CD4-positive, alpha-beta T cell (primary cell): Measurements from ENCODE around the gene FXR2. TPM values are rescaled to one million over a fixed set of nuclear protein-coding genes. Genes with fewer than 3 reads are reported as not detected.
A peak's percentile ranks its signal among the peaks of the same experiment; 100 is the strongest.

Experiments used
- ATAC-seq: fragments of 200-7000 bp; cut with Tn5 transposase; one replicate; pipeline ENCODE4 v1.10.0; 2022; ENCODE audit warnings: mild to moderate bottlenecking; ENCODE audit not compliant: poor library complexity
- CTCF ChIA-PET: fragments of 350-600 bp; sonication (Branson Sonifier 250); formaldehyde crosslinking; loops from one replicate; lab custom pipeline; 2021; ENCODE audit warnings: antibody characterized with exemption, inconsistent platforms; lab: Charles Lee
- POLR2A ChIA-PET: fragments of 350-600 bp; sonication (Branson Sonifier 250); formaldehyde crosslinking; loops from one replicate; lab custom pipeline; 2021; ENCODE audit warnings: antibody characterized with exemption, inconsistent platforms; lab: Charles Lee
- DNase-seq, 14 experiments: peaks; one replicate each; pipeline ENCODE4 v3.0.0-alpha.2; 2013 to 2020; ENCODE audit warnings: mixed read lengths in 2 of 14
- H3K27ac ChIP-seq, 2 donors: one replicate each; pipeline versions ENCODE4 v1.5.1 to v1.7.0; 2013; ENCODE audit warnings: low read length in 2 of 2, low read depth in 1 of 2, mild to moderate bottlenecking in 1 of 2
- H3K27me3 ChIP-seq, 2 experiments: 1 replicate in 1 of 2; 2 replicates in 1 of 2; pipeline versions ENCODE4 v1.6.1 to v1.7.0; 2013; ENCODE audit warnings: low read length in 2 of 2, control low read depth in 1 of 2, mild to moderate bottlenecking in 1 of 2, moderate library complexity in 1 of 2; ENCODE audit not compliant: insufficient read depth in 2 of 2, control insufficient read depth in 1 of 2
- H3K36me3 ChIP-seq: one replicate; pipeline ENCODE4 v1.6.1; 2013; ENCODE audit warnings: low read length, control low read depth; ENCODE audit not compliant: insufficient read depth
- H3K4me1 ChIP-seq: one replicate; pipeline ENCODE4 v1.6.1; 2013; ENCODE audit warnings: low read length, control low read depth; ENCODE audit not compliant: insufficient read depth
- H3K4me3 ChIP-seq: one replicate; pipeline ENCODE4 v1.5.1; 2013; ENCODE audit warnings: mild to moderate bottlenecking, low read length, moderate library complexity
- H3K9me3 ChIP-seq, 2 experiments: 1 replicate in 1 of 2; 2 replicates in 1 of 2; pipeline versions ENCODE4 v1.6.1 to v1.7.0; 2013; ENCODE audit warnings: low read length in 2 of 2, mild to moderate bottlenecking in 2 of 2, control low read depth in 1 of 2, moderate library complexity in 1 of 2; ENCODE audit not compliant: control insufficient read depth in 1 of 2, insufficient read depth in 1 of 2
- H3K27ac Mint-ChIP-seq: one replicate; pipeline ENCODE4 v1.8.0; 2020; ENCODE audit warnings: mixed read lengths
- H3K27me3 Mint-ChIP-seq: one replicate; pipeline ENCODE4 v1.8.0; 2021; ENCODE audit warnings: mixed read lengths
- H3K36me3 Mint-ChIP-seq: one replicate; pipeline ENCODE4 v1.8.0; 2021; ENCODE audit warnings: low read depth, mixed read lengths
- H3K4me1 Mint-ChIP-seq: one replicate; pipeline ENCODE4 v1.8.0; 2021; ENCODE audit warnings: low read depth, mixed read lengths
- H3K4me3 Mint-ChIP-seq: one replicate; pipeline ENCODE4 v1.8.0; 2020; ENCODE audit warnings: mild to moderate bottlenecking, mixed read lengths
- H3K9me3 Mint-ChIP-seq: one replicate; pipeline ENCODE4 v1.8.0; 2020; ENCODE audit warnings: mixed read lengths
- intact Hi-C, 2 experiments: fragments of 100-400 bp; cut with DNase I in 1 of 2; cut with micrococcal nuclease in 1 of 2; formaldehyde crosslinking; loops; one replicate each; pipeline versions ENCODE4 v1.15.1 to v1.9.0; 2023 to 2025; cut with DNase I, micrococcal nuclease
- total RNA-seq, 174 experiments: library from RNA in 2 of 174; stranded (reverse) in 2 of 174; gene quantifications; one replicate each; pipeline ENCODE4 v1.2.3 and lab custom pipeline; 2021 to 2026
- TF ChIP-seq, protein P1 (sequence below): fragments of 200-600 bp; IDR thresholded peaks from one replicate; pipeline ENCODE4 v1.8.0; 2022; ENCODE audit warnings: antibody characterized with exemption, mild to moderate bottlenecking

FXR2 gene
- total RNA-seq, 2 experiments from 2014 or later: 20.6 to 22.5 TPM

- CTCF ChIA-PET: interaction anchor here (0.8 to 1.0 kb wide), 2 partner anchors 31 to 121 kb away, joined by 3 to 4 read pairs; no protein-coding TSS in a partner anchor
- Mint-ChIP-seq H3K4me1 (peaks cover 61% of the 10 kb centered on the region), H3K36me3 (peaks cover 23% of the 10 kb centered on the region), H3K27me3 (no peaks in the 10 kb centered on the region), H3K4me3 (peak overlapping the region; percentile 56), H3K9me3 (no peaks in the 10 kb centered on the region), H3K27ac (peak overlapping the region; percentile 63)
- Histone ChIP-seq H3K9me3 (no peaks in the 10 kb centered on the region), H3K27me3 (no peaks in the 10 kb centered on the region), H3K4me1 (peaks cover 82% of the 10 kb centered on the region), H3K36me3 (peaks cover 14% of the 10 kb centered on the region), H3K4me3 (peak overlapping the region; percentile 41), H3K27ac (peak overlapping the region in 1 of 2 donors; percentile 3)
- DNase-seq: peak in 3 of 14 experiments; percentile 29 to 63 (median 58)
- POLR2A ChIA-PET: interaction anchor here (0.6 to 2.6 kb wide), 4 partner anchors 9 to 315 kb away, joined by 3 to 6 read pairs (median 4); partner anchors contain the start of genes MPDU1 and TNFSF12
- no peak for ATAC-seq
- intact Hi-C loops: no loop called here
- TF ChIP-seq, protein P1, sequence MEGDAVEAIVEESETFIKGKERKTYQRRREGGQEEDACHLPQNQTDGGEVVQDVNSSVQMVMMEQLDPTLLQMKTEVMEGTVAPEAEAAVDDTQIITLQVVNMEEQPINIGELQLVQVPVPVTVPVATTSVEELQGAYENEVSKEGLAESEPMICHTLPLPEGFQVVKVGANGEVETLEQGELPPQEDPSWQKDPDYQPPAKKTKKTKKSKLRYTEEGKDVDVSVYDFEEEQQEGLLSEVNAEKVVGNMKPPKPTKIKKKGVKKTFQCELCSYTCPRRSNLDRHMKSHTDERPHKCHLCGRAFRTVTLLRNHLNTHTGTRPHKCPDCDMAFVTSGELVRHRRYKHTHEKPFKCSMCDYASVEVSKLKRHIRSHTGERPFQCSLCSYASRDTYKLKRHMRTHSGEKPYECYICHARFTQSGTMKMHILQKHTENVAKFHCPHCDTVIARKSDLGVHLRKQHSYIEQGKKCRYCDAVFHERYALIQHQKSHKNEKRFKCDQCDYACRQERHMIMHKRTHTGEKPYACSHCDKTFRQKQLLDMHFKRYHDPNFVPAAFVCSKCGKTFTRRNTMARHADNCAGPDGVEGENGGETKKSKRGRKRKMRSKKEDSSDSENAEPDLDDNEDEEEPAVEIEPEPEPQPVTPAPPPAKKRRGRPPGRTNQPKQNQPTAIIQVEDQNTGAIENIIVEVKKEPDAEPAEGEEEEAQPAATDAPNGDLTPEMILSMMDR: no peak
These were observed 56.7 kb downstream of the FXR2 start for GRCh38 chr17:7557775-7558543.

DNA sequence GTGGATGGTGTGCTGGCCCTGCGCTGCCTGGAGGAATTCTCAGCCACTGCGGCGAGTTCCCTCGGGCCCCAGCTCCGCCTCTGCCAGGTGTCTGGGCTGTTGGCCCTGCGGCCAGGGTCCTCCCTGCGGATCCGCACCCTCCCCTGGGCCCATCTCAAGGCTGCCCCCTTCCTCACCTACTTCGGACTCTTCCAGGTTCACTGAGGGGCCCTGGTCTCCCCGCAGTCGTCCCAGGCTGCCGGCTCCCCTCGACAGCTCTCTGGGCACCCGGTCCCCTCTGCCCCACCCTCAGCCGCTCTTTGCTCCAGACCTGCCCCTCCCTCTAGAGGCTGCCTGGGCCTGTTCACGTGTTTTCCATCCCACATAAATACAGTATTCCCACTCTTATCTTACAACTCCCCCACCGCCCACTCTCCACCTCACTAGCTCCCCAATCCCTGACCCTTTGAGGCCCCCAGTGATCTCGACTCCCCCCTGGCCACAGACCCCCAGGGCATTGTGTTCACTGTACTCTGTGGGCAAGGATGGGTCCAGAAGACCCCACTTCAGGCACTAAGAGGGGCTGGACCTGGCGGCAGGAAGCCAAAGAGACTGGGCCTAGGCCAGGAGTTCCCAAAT, 57.4 kb downstream of the FXR2 start:
- peaks cover 21% of the 10 kb centered on the region for H3K36me3 Mint-ChIP-seq
- H3K27me3 Mint-ChIP-seq: no peaks in the 10 kb centered on the region
- H3K27ac Mint-ChIP-seq: no peak overlapping the region
- Histone ChIP-seq H3K27ac (no peak overlapping the region), H3K27me3 (no peaks in the 10 kb centered on the region), H3K4me1 (peaks cover 82% of the 10 kb centered on the region), H3K9me3 (no peaks in the 10 kb centered on the region), H3K4me3 (no peak overlapping the region), H3K36me3 (peaks cover 14% of the 10 kb centered on the region)
- CTCF ChIA-PET: interaction anchor here (0.8 to 1.0 kb wide), 2 partner anchors 32 to 120 kb away, joined by 3 to 4 read pairs; no protein-coding TSS in a partner anchor
- peaks cover 60% of the 10 kb centered on the region for H3K4me1 Mint-ChIP-seq
- no peak for ATAC-seq
- TF ChIP-seq, protein P1: no peak
- H3K4me3 Mint-ChIP-seq: no peak overlapping the region
- no peaks in the 10 kb centered on the region for H3K9me3 Mint-ChIP-seq
- no peak for DNase-seq
- intact Hi-C loops: no loop called here
- POLR2A ChIA-PET: interaction anchor here (2.6 kb wide), 1 partner anchor 8 kb away, joined by 6 read pairs; the partner anchor contains the start of gene TNFSF12

DNA sequence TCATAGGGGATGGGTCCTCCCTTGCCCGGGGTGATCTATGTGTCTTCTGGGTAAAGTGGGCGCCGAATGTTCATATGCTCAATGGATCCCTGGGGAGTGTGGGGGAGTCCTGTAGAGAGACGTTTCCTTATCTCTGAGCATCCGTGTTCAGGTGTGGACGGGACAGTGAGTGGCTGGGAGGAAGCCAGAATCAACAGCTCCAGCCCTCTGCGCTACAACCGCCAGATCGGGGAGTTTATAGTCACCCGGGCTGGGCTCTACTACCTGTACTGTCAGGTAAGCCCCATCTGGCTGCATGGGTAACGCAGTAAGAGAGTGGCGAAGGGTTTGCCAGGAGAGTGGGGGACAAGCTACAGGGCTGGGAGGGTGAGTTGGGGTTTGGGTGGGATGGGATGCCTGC, 58.1 kb downstream of the FXR2 start:
- H3K4me3 Mint-ChIP-seq: peak overlapping the region; percentile 38
- ChIA-PET POLR2A (interaction anchor here (2.6 kb wide), 1 partner anchor 8 kb away, joined by 6 read pairs; the partner anchor contains the start of gene TNFSF12), CTCF (no interaction called here)
- H3K36me3 ChIP-seq: peaks cover 14% of the 10 kb centered on the region
- H3K4me1 Mint-ChIP-seq: peaks cover 64% of the 10 kb centered on the region
- no peak overlapping the region for H3K27ac ChIP-seq
- peaks cover 85% of the 10 kb centered on the region for H3K4me1 ChIP-seq
- H3K27me3 ChIP-seq: no peaks in the 10 kb centered on the region
- no peaks in the 10 kb centered on the region for H3K9me3 Mint-ChIP-seq
- no peaks in the 10 kb centered on the region for H3K27me3 Mint-ChIP-seq
- DNase-seq (no peak), ATAC-seq (no peak)
- TF ChIP-seq, protein P1: no peak
- H3K4me3 ChIP-seq: no peak overlapping the region
- peaks cover 20% of the 10 kb centered on the region for H3K36me3 Mint-ChIP-seq
- intact Hi-C loops: no loop called here
- no peaks in the 10 kb centered on the region for H3K9me3 ChIP-seq
- H3K27ac Mint-ChIP-seq: peak overlapping the region; percentile 67
